A549 (cell line): ENCODE measurements around the gene GABRA5. TPM values are rescaled to one million over a fixed set of nuclear protein-coding genes. Genes with fewer than 3 reads are reported as not detected.

Source experiments
- ATAC-seq, 2 experiments: fragments of 200-7000 bp in 1 of 2; fragments of >200 bp in 1 of 2; cut with Nextera tagmentation in 1 of 2; cut with Tn5 transposase in 1 of 2; 3 replicates each; pipeline versions ENCODE4 v1.8.0 to v1.9.1; 2018 to 2020; ENCODE audit warnings: mild to moderate bottlenecking in 1 of 2, moderate library complexity in 1 of 2
- CTCF ChIA-PET: fragments of 300-600 bp; sonication (Branson Sonifier 250); formaldehyde crosslinking; extraction: SDS; loops from one replicate; lab custom pipeline; 2021; ENCODE audit warnings: antibody characterized with exemption, inconsistent platforms; lab: Yijun Ruan, JAX
- POLR2A ChIA-PET: fragments of 350-600 bp; formaldehyde crosslinking; extraction: SDS; loops from one replicate; lab custom pipeline; 2021; ENCODE audit warnings: antibody characterized with exemption, inconsistent platforms; lab: Yijun Ruan, JAX
- DNase-seq, 2 experiments: peaks; one replicate each; pipeline versions ENCODE4 v3.0.0 to v3.0.0-alpha.2; 2011 to 2016; ENCODE audit warnings: low read depth in 1 of 2, low spot score in 1 of 2
- FAIRE-seq: peaks from 2 replicates; lab custom pipeline; 2011; peaks lifted over from hg19 to GRCh38; lab: Jason Lieb, UNC
- H3K27ac ChIP-seq, 2 experiments: fragments of >200 bp; sonication (Bioruptor Twin); formaldehyde crosslinking; 3 replicates each; pipeline ENCODE4 v1.5.1; 2016 to 2017
- H3K4me1 ChIP-seq: fragments of >200 bp; sonication (Bioruptor Twin); formaldehyde crosslinking; 3 replicates; pipeline ENCODE4 v1.6.1; 2016
- H3K4me2 ChIP-seq: fragments of >200 bp; sonication (Bioruptor Twin); formaldehyde crosslinking; 3 replicates; pipeline ENCODE4 v1.6.1; 2016
- H3K4me3 ChIP-seq: fragments of >200 bp; sonication (Bioruptor Twin); formaldehyde crosslinking; 3 replicates; pipeline ENCODE4 v1.5.1; 2016
- H3K9me3 ChIP-seq: fragments of >200 bp; sonication (Bioruptor Twin); formaldehyde crosslinking; 3 replicates; pipeline ENCODE4 v1.6.1; 2016
- ATOH8 ChIP-seq: fragments of 250-450 bp; sonication (Bioruptor Pico); IDR thresholded peaks from 2 replicates; pipeline ENCODE4 v1.5.0; 2020; ENCODE audit warnings: low read depth, mild to moderate bottlenecking, moderate library complexity
- BHLHE40 ChIP-seq: IDR thresholded peaks from 2 replicates; pipeline ENCODE4 v1.6.1; 2012; ENCODE audit warnings: low read depth, low read length, inconsistent platforms
- CBX2 ChIP-seq: fragments of 200-600 bp; sonication (generic); IDR thresholded peaks from 2 replicates; pipeline ENCODE4 v1.6.1; 2016; ENCODE audit warnings: low read depth, mild to moderate bottlenecking, borderline replicate concordance
- CHD2 ChIP-seq: fragments of 150-350 bp; IDR thresholded peaks from 2 replicates; pipeline ENCODE4 v1.6.1; 2014; ENCODE audit warnings: low read length; ENCODE audit not compliant: partially characterized antibody
- CHD4 ChIP-seq: fragments of 200-600 bp; sonication (generic); IDR thresholded peaks from 2 replicates; pipeline ENCODE4 v1.6.1; 2016; ENCODE audit warnings: antibody characterized with exemption, mild to moderate bottlenecking, borderline replicate concordance
- EHF ChIP-seq: fragments of 250-450 bp; sonication (Bioruptor Pico); IDR thresholded peaks from 2 replicates; pipeline ENCODE4 v1.5.0; 2020; ENCODE audit warnings: mild to moderate bottlenecking
- ELK1 ChIP-seq: fragments of 150-350 bp; IDR thresholded peaks from 2 replicates; pipeline ENCODE4 v1.6.1; 2014; ENCODE audit warnings: low read depth, mild to moderate bottlenecking, low read length
- FOSL2 ChIP-seq, 2 experiments: fragments of 450-650 bp in 1 of 2; fragments of >200 bp in 1 of 2; sonication (Bioruptor Twin) in 1 of 2; formaldehyde crosslinking; IDR thresholded peaks; 2 replicates each; pipeline versions ENCODE4 v1.5.0 to v1.6.1; 2016 to 2020; ENCODE audit warnings: mild to moderate bottlenecking in 1 of 2, moderate library complexity in 1 of 2
- FOXS1 ChIP-seq: fragments of 250-450 bp; sonication (Bioruptor Pico); IDR thresholded peaks from 2 replicates; pipeline ENCODE4 v1.5.0; 2020; ENCODE audit warnings: mild to moderate bottlenecking, moderate library complexity
- GATA3 ChIP-seq: IDR thresholded peaks from 2 replicates; pipeline ENCODE4 v1.6.1; 2012; ENCODE audit warnings: borderline replicate concordance
- HDAC2 ChIP-seq: fragments of 200-600 bp; sonication (generic); IDR thresholded peaks from 2 replicates; pipeline ENCODE4 v1.6.1; 2016
- HEYL ChIP-seq: fragments of 250-450 bp; sonication (Bioruptor Pico); IDR thresholded peaks from 2 replicates; pipeline ENCODE4 v1.8.0; 2021; ENCODE audit warnings: mild to moderate bottlenecking, moderate library complexity
- JUN ChIP-seq, 2 experiments: fragments of >200 bp; sonication (Bioruptor Twin); formaldehyde crosslinking; IDR thresholded peaks; 2 replicates in 1 of 2; 3 replicates in 1 of 2; pipeline ENCODE4 v1.6.1; 2016 to 2017
- JUNB ChIP-seq: fragments of >200 bp; sonication (Bioruptor Twin); formaldehyde crosslinking; IDR thresholded peaks from 2 replicates; pipeline ENCODE4 v1.6.1; 2016
- KDM5A ChIP-seq: fragments of 200-600 bp; sonication (generic); IDR thresholded peaks from 2 replicates; pipeline ENCODE4 v1.6.1; 2016; ENCODE audit warnings: antibody characterized with exemption, mild to moderate bottlenecking
- MAX ChIP-seq: IDR thresholded peaks from 2 replicates; pipeline ENCODE4 v1.6.1; 2012
- MAZ ChIP-seq: fragments of 150-350 bp; IDR thresholded peaks from 2 replicates; pipeline ENCODE4 v1.6.1; 2014; ENCODE audit warnings: antibody characterized with exemption, low read depth, low read length, borderline replicate concordance
- MYC ChIP-seq: IDR thresholded peaks from 2 replicates; pipeline ENCODE4 v1.6.1; 2012; ENCODE audit warnings: mild to moderate bottlenecking, inconsistent platforms, low read length, improper control_type of control experiment, borderline replicate concordance
- NFE2L2 ChIP-seq: fragments of 150-350 bp; conservative IDR thresholded peaks from 2 replicates; pipeline ENCODE4 v1.6.1; 2014; ENCODE audit warnings: low read length
- PBX3 ChIP-seq: IDR thresholded peaks from 2 replicates; pipeline ENCODE4 v1.6.1; 2012
- PHF8 ChIP-seq: fragments of 200-600 bp; sonication (generic); IDR thresholded peaks from 2 replicates; pipeline ENCODE4 v1.6.1; 2016; ENCODE audit warnings: low read depth, mild to moderate bottlenecking, antibody characterized with exemption, moderate library complexity, borderline replicate concordance
- POLR2AphosphoS2 ChIP-seq: conservative IDR thresholded peaks from 2 replicates; pipeline ENCODE4 v1.6.1; 2012; ENCODE audit warnings: low read length, improper control_type of control experiment, inconsistent platforms
- RARB ChIP-seq: fragments of 250-450 bp; sonication (Bioruptor Pico); IDR thresholded peaks from 2 replicates; pipeline ENCODE4 v1.8.0; 2021; ENCODE audit warnings: mild to moderate bottlenecking, moderate library complexity
- REST ChIP-seq: fragments of 200-600 bp; sonication (generic); IDR thresholded peaks from 2 replicates; pipeline ENCODE4 v1.6.1; 2016; ENCODE audit warnings: antibody characterized with exemption, mild to moderate bottlenecking, moderate library complexity
- SMC3 ChIP-seq: fragments of >200 bp; sonication (Bioruptor Twin); formaldehyde crosslinking; IDR thresholded peaks from 3 replicates; pipeline ENCODE4 v1.6.1; 2018; ENCODE audit warnings: inconsistent platforms
- USF2 ChIP-seq: fragments of 450-650 bp; IDR thresholded peaks from 2 replicates; pipeline ENCODE4 v1.6.1; 2014; ENCODE audit warnings: antibody characterized with exemption
- ZFP36 ChIP-seq: fragments of 450-650 bp; IDR thresholded peaks from 2 replicates; pipeline ENCODE4 v1.6.1; 2014; ENCODE audit warnings: borderline replicate concordance; ENCODE audit not compliant: partially characterized antibody
- ZSCAN20 ChIP-seq: fragments of 250-450 bp; sonication (Bioruptor Pico); IDR thresholded peaks from 2 replicates; pipeline ENCODE4 v1.8.0; 2022; ENCODE audit warnings: mild to moderate bottlenecking, moderate library complexity
- WGBS: methylation state at CpG from one replicate; pipeline ENCODE4 v1.1.6; 2017; ENCODE audit errors: missing lambda C conversion rate; 5-methylcytosine and 5-hydroxymethylcytosine counted together
- polyA plus RNA-seq, 4 experiments: library from polyadenylated mRNA; depleted of rRNA in 3 of 4; stranded (reverse); fragments of >200 nt; fragmentation: RNase III in 1 of 4; extraction: RNeasy Plus Mini Kit Qiagen cat#74134 plus additional on column Dnase treatment in 1 of 4; gene quantifications; 2 replicates in 3 of 4; 3 replicates in 1 of 4; pipeline ENCODE4 v1.2.3, GENCODE V29; 2011 to 2017

The GABRA5 gene
- polyA plus RNA-seq, 2 of the 4 experiments (the other 2 are of a cell fraction), result 89.1 to 91.7 TPM

GRCh38 chr15:26971271-26972018, 104.6 kb downstream of the GABRA5 start:
- POLR2A ChIA-PET, result no interaction called here
- 34% methylated on average over 51 of the region's 72 CpGs for WGBS
- ATAC-seq (peak; percentile 40 to 42; a peak in 5 of 6 replicates), FAIRE-seq (no peak), DNase-seq (no peak)
- peak overlapping the region; percentile 11 to 81; a peak in 4 of 6 replicates for H3K27ac ChIP-seq
- peaks cover 5% of the 10 kb centered on the region; the same call in 1 of the 3 replicates for H3K4me1 ChIP-seq
- H3K9me3 ChIP-seq, result no peaks in the 10 kb centered on the region
- CTCF ChIA-PET, result interaction anchor here (0.7 to 4.7 kb wide), 10 partner anchors 9 to 388 kb away, joined by 3 to 46 read pairs (median 4); no protein-coding TSS in a partner anchor
- TF ChIP-seq MAX (no peak), RARB (CRISPR knock-in tag) (no peak), MYC (no peak), FOSL2 (IDR thresholded peaks at IDR 0.05) (no peak), FOSL2 (CRISPR knock-in tag; IDR thresholded peaks at IDR 0.05) (no peak), ZFP36 (no peak), REST (no peak), NFE2L2 (no peak), FOXS1 (CRISPR knock-in tag) (no peak), CHD2 (no peak), GATA3 (no peak), SMC3 (no peak), KDM5A (no peak), JUN (IDR thresholded peaks at IDR 0.05) (no peak), BHLHE40 (no peak), CHD4 (no peak), HDAC2 (no peak), ATOH8 (CRISPR knock-in tag) (no peak), EHF (CRISPR knock-in tag) (no peak), MAZ (no peak), ELK1 (no peak)
- peak overlapping the region; percentile 72 for H3K4me3 ChIP-seq
- peak overlapping the region; percentile 86 for H3K4me2 ChIP-seq

GRCh38 chr15:26972636-26973035, 105.8 kb downstream of the GABRA5 start:
- Histone ChIP-seq H3K4me1 (peaks cover 5% of the 10 kb centered on the region; the same call in 1 of the 3 replicates), H3K4me2 (no peak overlapping the region), H3K4me3 (no peak overlapping the region), H3K9me3 (no peaks in the 10 kb centered on the region), H3K27ac (no peak overlapping the region)
- ChIA-PET CTCF (interaction anchor here (0.9 to 4.7 kb wide), 11 partner anchors 10 to 1049 kb away, joined by 3 to 46 read pairs (median 3); no protein-coding TSS in a partner anchor), POLR2A (no interaction called here)
- WGBS, result 24% methylated on average over 2 of the region's 2 CpGs
- no peak for DNase-seq
- peak; percentile 16 to 41; a peak in 1 of 6 replicates for ATAC-seq
- FAIRE-seq, result no peak
- TF ChIP-seq CBX2 (no peak), MAX (no peak), CHD4 (no peak), PBX3 (no peak), PHF8 (no peak), USF2 (no peak), CHD2 (no peak), HEYL (CRISPR knock-in tag) (no peak), JUNB (no peak), ZSCAN20 (no peak), POLR2AphosphoS2 (no peak)
